Testis (tissue), 3 donors: ENCODE data around the gene STAG1. TPM values are rescaled to one million over a fixed set of nuclear protein-coding genes. Genes with fewer than 3 reads are reported as not detected.

Experiments
- DNase-seq: peaks from one replicate; pipeline ENCODE4 v3.0.0-alpha.2; 2019
- H3K27ac ChIP-seq, 2 donors: fragments of 200-600 bp; sonication (generic); one replicate each; pipeline ENCODE4 v1.5.1; 2019
- H3K27me3 ChIP-seq: fragments of 200-600 bp; sonication (generic); one replicate; pipeline ENCODE4 v1.5.1; 2019
- H3K36me3 ChIP-seq: fragments of 200-600 bp; sonication (generic); one replicate; pipeline ENCODE4 v1.5.1; 2017; ENCODE audit warnings: low read depth; ENCODE audit errors: missing control alignments
- H3K4me1 ChIP-seq: fragments of 200-600 bp; sonication (generic); one replicate; pipeline ENCODE4 v1.5.1; 2019
- H3K4me3 ChIP-seq, 2 donors: fragments of 200-600 bp; sonication (generic); one replicate each; pipeline ENCODE4 v1.5.1; 2017 to 2019
- H3K9me3 ChIP-seq: fragments of 200-600 bp; sonication (generic); one replicate; pipeline ENCODE4 v1.5.1; 2017
- POLR2A ChIP-seq: fragments of 450-650 bp; IDR thresholded peaks from one replicate; pipeline ENCODE4 v1.6.1; 2017; ENCODE audit warnings: antibody characterized with exemption, mild to moderate bottlenecking, moderate library complexity
- WGBS, 2 donors: methylation state at CpG; one replicate each; pipeline ENCODE4 v1.1.5; 2018; 5-methylcytosine and 5-hydroxymethylcytosine counted together
- intact Hi-C: fragments of 100-400 bp; cut with DNase I; formaldehyde crosslinking; loops from one replicate; pipeline ENCODE4 v1.15.1; 2023; ENCODE audit warnings: low total_unique reads
- polyA plus RNA-seq: library from polyadenylated mRNA; stranded (reverse); fragments of 350-450 nt; fragmentation: Illumina TruSeq; extraction: RNeasy Lipid Tissue Mini Kit (QIAGEN cat#74804); gene quantifications from one replicate; pipeline ENCODE4 v1.2.3, GENCODE V29; 2014; ENCODE audit warnings: low read depth, low replicate concordance; ENCODE audit not compliant: insufficient read depth
- total RNA-seq, 2 donors: library from RNA; depleted of rRNA; stranded (reverse); fragments of >200 nt; gene quantifications; one replicate each; pipeline ENCODE4 v1.2.3, GENCODE V29; 2016
- TF ChIP-seq, protein P1 (sequence below), 3 experiments: fragments of 450-650 bp in 2 of 3; fragments of 200-600 bp in 1 of 3; sonication (generic) in 1 of 3; IDR thresholded peaks; one replicate each; pipeline ENCODE4 v1.5.1; 2016 to 2019; ENCODE audit warnings: antibody characterized with exemption in 3 of 3, mild to moderate bottlenecking in 2 of 3, moderate library complexity in 1 of 3

The STAG1 gene
- total and polyA plus RNA-seq, 3 donors from 2014 or later, result 14.3 to 45.3 (median 40.2) TPM

DNA sequence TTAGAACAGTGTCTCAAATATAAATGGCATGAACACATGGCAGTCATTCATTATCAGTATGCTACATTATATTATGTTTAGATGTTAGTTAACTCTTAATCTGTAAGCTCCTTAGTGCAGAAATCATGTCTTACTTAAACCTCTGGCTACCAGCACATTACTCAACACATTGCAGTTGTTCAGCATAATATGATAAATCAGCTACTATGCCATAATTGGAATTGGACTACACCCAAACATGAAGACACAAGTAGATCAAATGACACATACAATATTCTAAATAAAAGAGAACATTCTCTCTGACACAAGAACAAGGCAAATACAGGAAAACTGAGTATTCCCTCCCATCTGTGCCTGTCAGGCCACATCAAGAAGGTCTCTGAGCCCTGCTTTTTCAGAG, 385.9 kb downstream of the STAG1 start:
- H3K4me3 ChIP-seq, result no peak overlapping the region
- intact Hi-C loops, result no loop called here
- H3K27me3 ChIP-seq, result no peaks in the 10 kb centered on the region
- no peaks in the 10 kb centered on the region for H3K4me1 ChIP-seq
- DNase-seq, result no peak
- H3K27ac ChIP-seq, result no peak overlapping the region
- H3K36me3 ChIP-seq, result no peaks in the 10 kb centered on the region
- no peaks in the 10 kb centered on the region for H3K9me3 ChIP-seq
- TF ChIP-seq, protein P1, sequence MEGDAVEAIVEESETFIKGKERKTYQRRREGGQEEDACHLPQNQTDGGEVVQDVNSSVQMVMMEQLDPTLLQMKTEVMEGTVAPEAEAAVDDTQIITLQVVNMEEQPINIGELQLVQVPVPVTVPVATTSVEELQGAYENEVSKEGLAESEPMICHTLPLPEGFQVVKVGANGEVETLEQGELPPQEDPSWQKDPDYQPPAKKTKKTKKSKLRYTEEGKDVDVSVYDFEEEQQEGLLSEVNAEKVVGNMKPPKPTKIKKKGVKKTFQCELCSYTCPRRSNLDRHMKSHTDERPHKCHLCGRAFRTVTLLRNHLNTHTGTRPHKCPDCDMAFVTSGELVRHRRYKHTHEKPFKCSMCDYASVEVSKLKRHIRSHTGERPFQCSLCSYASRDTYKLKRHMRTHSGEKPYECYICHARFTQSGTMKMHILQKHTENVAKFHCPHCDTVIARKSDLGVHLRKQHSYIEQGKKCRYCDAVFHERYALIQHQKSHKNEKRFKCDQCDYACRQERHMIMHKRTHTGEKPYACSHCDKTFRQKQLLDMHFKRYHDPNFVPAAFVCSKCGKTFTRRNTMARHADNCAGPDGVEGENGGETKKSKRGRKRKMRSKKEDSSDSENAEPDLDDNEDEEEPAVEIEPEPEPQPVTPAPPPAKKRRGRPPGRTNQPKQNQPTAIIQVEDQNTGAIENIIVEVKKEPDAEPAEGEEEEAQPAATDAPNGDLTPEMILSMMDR (IDR thresholded peaks at IDR 0.05), result no peak
- no peak for TF ChIP-seq POLR2A

DNA sequence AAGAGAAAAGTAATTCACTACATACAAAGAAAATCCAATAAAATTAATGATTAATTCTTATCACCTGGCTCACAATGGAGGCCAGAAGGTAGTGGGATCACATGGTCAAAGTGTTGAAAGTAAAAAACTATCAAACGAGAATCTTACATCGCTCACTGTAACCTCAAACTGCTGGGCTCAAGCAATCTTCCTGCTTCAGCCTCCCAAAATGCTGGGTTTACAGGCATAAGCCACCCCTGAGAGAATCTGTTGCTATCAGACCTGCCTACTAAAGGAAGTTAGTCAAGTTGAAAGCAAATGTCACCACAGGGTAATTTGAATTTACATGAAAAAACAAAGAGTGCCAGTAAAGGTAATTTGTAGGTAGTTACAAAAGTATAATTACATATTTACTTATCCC, 398.7 kb downstream of the STAG1 start:
- WGBS, 2 donors, result 83 to 86% methylated on average over 2 of the region's 2 CpGs

DNA sequence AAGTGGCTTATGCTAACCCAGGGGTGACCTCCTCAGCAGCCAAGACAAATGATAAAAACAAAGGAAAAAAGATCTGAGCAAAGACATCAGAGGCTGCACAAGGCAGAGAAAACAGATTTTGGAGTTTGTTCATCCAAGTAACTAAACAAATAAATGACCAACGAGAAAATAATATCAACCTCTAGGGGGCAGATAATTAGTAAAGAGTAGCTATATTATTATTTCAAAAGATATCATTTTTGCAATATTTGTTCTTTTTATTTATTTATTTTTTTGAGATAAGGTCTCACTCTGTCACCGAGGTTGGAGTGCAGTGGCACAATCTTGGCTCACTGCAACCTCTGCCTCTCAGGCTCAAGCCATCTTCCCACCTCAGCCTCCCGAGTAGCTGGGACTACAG, 400.3 kb downstream of the STAG1 start:
- Histone ChIP-seq H3K36me3 (no peaks in the 10 kb centered on the region), H3K27me3 (no peaks in the 10 kb centered on the region), H3K27ac (no peak overlapping the region), H3K4me3 (no peak overlapping the region), H3K9me3 (no peaks in the 10 kb centered on the region), H3K4me1 (no peaks in the 10 kb centered on the region)
- intact Hi-C loops, result no loop called here
- no peak for DNase-seq
- TF ChIP-seq, protein P1 (IDR thresholded peaks at IDR 0.05), result peak in 2 of 3 experiments; percentile 4 to 59
- TF ChIP-seq POLR2A, result no peak
- 78 to 86% methylated on average over 3 of the region's 3 CpGs for WGBS, 2 donors

More for the DNA sequence above, 398.7 kb downstream of the STAG1 start:
- no peak for DNase-seq
- intact Hi-C loops, result no loop called here
- TF ChIP-seq, protein P1 (IDR thresholded peaks at IDR 0.05), result no peak
- Histone ChIP-seq H3K4me1 (no peaks in the 10 kb centered on the region), H3K9me3 (no peaks in the 10 kb centered on the region), H3K27me3 (no peaks in the 10 kb centered on the region), H3K36me3 (no peaks in the 10 kb centered on the region), H3K4me3 (no peak overlapping the region), H3K27ac (no peak overlapping the region)

DNA sequence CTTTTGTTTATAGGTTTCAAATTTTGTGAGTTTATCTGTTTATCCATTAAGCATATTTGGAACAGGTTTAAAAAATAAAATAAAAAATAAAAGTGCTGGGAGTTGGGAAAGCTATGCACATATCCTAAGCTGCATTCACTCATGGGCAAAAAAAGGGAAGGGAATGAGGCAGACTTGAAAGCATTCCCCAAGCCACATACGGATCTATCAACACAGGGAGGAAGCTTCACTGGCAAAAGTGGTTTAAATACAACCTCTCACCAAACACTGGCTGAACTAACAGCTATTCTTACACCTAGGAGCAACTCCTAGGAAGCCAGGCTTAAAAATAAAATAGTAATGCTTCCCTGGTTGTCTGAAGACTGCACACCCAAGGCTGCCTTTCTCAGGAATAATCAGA, 400.8 kb downstream of the STAG1 start:
- Histone ChIP-seq H3K4me1 (no peaks in the 10 kb centered on the region), H3K9me3 (no peaks in the 10 kb centered on the region), H3K27ac (no peak overlapping the region), H3K27me3 (no peaks in the 10 kb centered on the region), H3K4me3 (no peak overlapping the region), H3K36me3 (no peaks in the 10 kb centered on the region)
- intact Hi-C loops, result no loop called here
- TF ChIP-seq, protein P1 (IDR thresholded peaks at IDR 0.05), result no peak
- no peak for TF ChIP-seq POLR2A
- WGBS, 2 donors, result 73 to 77% methylated on average over 1 of the region's 1 CpG
- DNase-seq, result no peak

DNA sequence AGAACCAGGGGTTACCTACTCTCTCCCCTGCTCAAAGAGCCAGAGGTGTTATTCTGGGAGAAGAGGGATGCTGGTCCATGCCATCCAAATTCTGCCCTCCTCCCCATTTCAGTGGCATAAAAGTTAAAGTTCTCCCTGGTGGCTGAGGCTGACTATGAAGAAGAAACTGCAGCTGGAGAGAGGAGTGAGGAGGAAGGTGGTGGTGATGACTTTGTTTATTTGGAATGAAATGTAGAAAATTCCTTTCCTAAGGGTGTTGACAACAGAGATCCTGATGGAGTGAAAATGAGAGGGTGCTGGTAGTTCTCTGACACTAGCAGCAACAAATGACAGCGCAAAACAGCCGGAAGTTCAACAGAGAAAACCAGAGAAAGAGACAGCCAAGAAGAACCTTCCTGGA, 401.6 kb downstream of the STAG1 start:
- TF ChIP-seq, protein P1 (IDR thresholded peaks at IDR 0.05), result no peak
- no peak for TF ChIP-seq POLR2A
- Histone ChIP-seq H3K4me1 (no peaks in the 10 kb centered on the region), H3K27me3 (no peaks in the 10 kb centered on the region), H3K27ac (no peak overlapping the region), H3K36me3 (no peaks in the 10 kb centered on the region), H3K4me3 (no peak overlapping the region), H3K9me3 (no peaks in the 10 kb centered on the region)
- 85 to 95% methylated on average over 2 of the region's 2 CpGs for WGBS, 2 donors
- intact Hi-C loops, result no loop called here
- no peak for DNase-seq
